Embryonic facial prominence (tissue), 1 donor: ENCODE data around the gene IL5.

Experiments used
- DNase-seq: peaks from one replicate; pipeline ENCODE4 v3.0.0-alpha.2; 2016; ENCODE audit errors: extremely low spot score

IL5 gene

GRCh38 chr5:132498152-132498551 lies 45.2 kb downstream of the IL5 start:
- no peak for DNase-seq

GRCh38 chr5:132497488-132497997 lies 45.8 kb downstream of the IL5 start:
- no peak for DNase-seq

GRCh38 chr5:132496631-132497487 lies 46.5 kb downstream of the IL5 start:
- no peak for DNase-seq

- DNase-seq = peak; percentile 44
These were observed 47.1 kb downstream of the IL5 start for GRCh38 chr5:132496191-132496630.

GRCh38 chr5:132495667-132496190 lies 47.6 kb downstream of the IL5 start:
- no peak for DNase-seq

DNA sequence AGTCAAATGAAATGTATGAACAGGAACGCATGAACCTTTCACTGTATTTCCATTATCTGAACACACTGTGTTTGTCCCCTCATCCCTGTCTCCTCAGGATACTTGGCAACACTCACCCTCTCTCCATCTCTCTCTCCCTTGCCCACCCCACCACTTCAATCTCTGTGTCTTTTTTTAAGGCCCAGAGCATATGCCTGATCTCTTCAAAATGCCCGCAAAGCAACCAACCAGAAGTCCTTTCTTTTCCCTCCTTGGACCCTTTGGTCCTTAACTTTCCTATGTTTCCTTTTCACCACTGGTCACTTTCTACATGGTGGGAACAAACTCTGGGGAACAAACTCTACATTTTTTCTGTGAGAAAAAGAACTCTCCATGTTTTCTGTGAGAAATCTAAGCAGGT lies 49.5 kb downstream of the IL5 start:
- DNase-seq = no peak

- DNase-seq = no peak
These were observed 50.1 kb downstream of the IL5 start for GRCh38 chr5:132493241-132493640.

- DNase-seq = no peak
These were observed 50.8 kb downstream of the IL5 start for GRCh38 chr5:132492386-132493125.
